ENCODE data around the gene ST14.

DNA sequence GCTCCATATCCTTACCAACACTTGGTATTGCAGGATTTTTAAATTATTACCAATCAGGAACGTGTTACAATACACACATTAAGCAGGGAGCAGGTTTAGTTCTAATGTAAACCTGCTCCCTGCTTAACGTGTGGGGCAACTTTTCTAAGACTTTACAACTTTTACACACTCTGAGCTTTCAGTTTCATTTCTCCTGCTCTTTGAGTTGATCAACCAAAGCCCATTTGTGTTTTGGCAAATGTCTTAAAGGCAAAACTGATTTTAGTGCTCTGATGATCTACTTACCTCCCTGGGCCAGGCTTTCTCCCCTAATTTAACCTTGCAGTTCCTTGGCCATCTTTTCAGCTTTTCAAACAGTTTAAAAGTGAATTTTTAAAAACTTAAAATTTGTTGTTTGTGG is 84.2 kb downstream of the ST14 start:
- TF ChIP-seq YY1 (IDR thresholded peaks at IDR 0.05; ENCODE audit: insufficient read depth, insufficient read length) (no peak), ZNF274 (IDR thresholded peaks at IDR 0.05; ENCODE audit: low read depth, low read length) (no peak), SUZ12 (IDR thresholded peaks at IDR 0.05; ENCODE audit: extremely low read depth, insufficient read depth, insufficient read length) (no peak)

Measured in NT2/D1 (cell line).